ENCODE data around the gene AP4E1.
"Not testable (repeated sequence)": the region's sequence is repeated elsewhere in the genome, so short reads cannot be mapped to it uniquely, and the experiment has no call there.

The AP4E1 gene

DNA sequence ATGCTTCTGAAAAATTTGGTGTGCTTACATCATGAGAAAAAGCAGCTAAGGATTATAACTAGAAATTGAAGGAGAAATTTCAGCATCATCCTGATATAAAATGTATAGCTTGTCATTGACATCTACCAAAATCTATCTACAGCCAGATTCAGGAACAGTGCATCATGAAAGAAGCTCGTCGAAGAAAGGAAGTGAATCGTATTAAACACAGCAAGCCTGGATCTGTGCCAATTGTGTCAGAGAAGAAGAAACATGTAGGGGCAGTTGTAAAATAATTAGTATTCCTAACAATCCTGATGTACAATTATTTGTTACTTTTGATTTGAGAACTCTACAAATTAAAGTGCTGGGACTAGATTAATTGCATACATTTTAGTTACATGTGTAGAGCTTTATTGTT lies 37.2 kb downstream of the AP4E1 start:
- no peak for DNase-seq (ENCODE audit: low read depth in 2 of 2)

DNA sequence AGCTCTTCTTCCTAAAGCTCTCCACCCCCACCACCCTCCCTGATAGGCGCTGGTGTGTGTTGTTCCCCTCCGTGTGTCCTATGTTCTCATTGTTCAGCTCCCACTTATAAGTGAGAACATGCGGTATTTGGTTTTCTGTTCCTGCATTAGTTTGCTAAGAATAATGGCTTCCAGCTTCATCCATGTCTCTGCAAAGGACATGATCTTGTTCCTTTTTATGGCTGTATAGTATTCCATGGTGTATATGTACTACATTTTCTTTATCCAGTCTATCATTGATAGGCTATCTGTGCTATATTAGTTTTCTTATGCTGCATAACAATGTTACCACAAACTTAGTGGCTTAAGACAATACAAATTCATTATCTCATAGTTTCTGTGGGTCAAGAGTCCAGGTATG lies 42.3 kb downstream of the AP4E1 start:
- not testable (repeated sequence) for DNase-seq (ENCODE audit: low read depth in 2 of 2)

DNA sequence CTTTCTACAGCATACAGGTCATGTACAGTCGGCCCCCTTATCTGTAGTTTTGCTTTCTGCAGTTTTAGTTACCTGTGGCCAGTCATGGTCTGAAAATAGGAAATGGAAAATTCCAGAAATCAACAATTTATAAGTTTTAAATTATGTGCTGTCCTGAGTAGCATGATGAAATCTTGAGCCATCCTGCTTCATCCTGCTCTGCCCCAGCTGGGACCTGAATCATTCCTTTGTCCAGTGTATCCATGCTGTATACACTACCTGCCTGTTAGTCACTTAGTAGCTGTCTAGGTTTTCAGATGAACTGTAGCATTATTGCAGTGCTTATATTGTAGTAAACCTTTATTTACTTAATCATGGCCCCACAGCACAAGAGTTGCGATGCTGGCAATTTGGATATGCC lies 44.8 kb downstream of the AP4E1 start:
- no peak for DNase-seq (ENCODE audit: low read depth in 2 of 2)

DNA sequence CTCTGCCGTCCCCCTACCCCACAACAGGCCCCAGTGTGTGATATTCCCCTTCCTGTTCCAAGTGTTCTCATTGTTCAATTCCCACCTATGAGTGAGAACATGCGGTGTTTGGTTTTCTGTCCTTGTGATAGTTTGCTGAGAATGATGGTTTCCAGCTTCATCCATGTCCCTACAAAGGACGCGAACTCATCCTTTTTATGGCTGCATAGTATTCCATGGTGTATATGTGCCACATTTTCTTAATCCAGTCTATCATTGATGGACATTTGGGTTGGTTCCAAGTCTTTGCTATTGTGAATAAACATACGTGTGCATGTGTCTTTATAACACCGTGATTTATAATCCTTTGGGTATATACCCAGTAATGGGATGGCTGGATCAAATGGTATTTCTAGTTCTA lies 46.4 kb downstream of the AP4E1 start:
- DNase-seq (ENCODE audit: low read depth in 2 of 2): not testable (repeated sequence)

DNA sequence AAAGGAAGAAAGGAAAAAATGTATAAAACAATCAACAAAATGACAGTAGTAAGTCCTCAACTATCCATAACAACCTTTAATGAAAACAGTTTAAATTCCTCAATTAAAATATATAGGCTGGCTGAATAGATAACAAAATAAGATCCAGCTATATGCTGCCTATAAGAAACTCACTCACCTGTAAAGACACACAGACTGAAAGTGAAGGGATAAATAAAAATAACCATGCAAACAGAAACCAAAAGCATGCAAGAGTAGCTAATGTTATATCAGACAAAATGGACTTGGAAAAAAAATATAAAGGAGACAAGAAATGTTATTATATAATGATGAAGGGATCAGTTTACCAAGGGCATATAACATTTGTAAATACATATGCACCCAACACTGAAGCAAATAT lies 51.2 kb downstream of the AP4E1 start:
- no peak for DNase-seq (ENCODE audit: low read depth in 2 of 2)

DNA sequence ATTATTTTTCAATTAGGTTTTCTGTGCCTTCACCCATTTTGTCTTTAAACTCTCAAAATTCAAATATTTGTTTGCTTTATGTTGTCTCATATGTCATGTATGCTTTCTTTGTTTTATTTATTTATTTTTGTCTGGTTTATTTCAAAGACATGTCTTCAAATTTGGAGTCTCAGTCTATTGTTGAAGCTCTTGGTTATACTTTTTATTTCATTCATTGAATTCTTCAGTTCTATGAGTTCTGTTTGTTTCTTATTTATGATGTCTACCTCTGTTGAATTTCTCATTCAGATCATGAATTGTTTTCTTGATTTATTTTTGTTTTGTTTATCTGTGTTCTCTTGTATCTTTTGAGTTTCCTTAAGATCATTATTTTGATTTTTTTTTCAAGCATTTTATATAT lies 55.6 kb downstream of the AP4E1 start:
- DNase-seq (ENCODE audit: low read depth in 2 of 2): no peak

DNA sequence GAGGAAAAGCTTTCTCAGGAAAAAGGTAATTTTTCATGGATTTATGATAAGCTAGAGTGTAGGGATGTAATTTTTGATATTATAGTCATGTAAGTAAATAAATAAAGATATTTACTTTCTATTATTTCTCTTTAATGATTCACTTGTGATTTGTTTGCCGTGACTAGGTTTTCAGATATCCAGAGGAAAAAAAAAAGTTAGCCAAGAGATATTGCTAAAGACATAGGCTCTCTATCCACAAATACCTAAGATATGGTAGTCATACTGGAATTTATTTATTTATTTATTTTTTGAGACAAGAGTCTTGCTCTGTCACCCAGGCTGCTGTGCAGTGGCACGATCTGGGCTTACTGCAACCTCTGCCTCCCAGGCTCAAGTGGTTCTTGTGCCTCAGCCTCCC lies 59.9 kb downstream of the AP4E1 start:
- DNase-seq (ENCODE audit: low read depth in 2 of 2): no peak

DNA sequence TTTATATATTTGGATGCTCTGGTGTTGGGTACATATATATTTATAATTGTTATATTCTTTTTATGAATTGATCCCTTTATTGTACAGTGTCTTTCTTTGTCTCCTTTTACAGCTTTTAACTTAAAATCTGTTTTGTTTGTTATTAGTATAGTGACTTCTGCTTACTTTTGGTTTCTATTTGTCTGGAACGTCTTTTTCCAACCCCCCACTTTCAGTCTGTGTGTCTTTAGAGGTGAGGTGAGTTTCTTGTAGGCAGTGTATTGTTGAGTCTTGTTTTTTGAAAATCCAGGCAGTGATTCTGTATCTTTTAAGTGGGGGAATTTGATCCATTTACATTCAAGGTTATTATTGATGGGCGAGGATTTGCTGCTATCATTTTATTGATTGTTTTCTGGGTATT lies 62.0 kb downstream of the AP4E1 start:
- no peak for DNase-seq (ENCODE audit: low read depth in 2 of 2)

DNA sequence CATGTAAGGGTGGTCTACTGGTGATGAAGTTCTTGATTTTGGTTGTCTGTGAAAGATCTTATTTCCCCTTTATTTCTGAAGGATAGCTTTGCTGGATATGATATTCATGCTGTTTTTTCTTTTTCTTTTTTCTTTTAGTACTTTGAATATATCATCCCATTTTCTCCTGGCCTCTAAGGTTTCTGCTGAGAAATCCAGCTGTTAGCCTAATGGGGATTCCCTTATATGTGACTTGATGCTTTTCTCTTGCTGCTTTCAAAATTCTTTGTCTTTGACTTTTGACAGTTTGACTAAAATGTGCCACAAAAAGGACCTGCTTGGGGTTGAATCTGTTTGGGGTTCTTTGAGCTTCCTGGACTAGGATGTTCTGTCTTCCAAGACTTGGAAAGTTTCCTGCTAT lies 62.6 kb downstream of the AP4E1 start:
- no peak for DNase-seq (ENCODE audit: low read depth in 2 of 2)

DNA sequence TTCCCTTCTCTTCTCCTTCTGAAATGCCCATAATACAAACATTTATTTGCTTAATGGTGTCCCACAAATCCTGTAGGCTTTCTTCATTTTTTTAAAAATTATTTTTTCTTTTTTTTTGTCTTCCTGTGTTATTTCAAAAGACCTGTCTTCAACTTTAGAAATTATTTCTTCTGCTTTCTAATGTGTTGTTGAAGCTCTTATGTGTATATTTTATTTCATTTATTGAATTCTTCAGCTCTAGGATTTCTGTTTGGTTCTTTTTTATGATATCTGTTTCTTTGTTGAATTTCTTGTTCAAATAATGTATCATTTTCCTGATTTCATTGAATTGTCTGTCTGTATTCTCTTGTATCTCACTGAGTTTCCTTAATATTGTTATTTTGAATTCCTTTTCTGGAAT lies 63.1 kb downstream of the AP4E1 start:
- no peak for DNase-seq (ENCODE audit: low read depth in 2 of 2)

DNA sequence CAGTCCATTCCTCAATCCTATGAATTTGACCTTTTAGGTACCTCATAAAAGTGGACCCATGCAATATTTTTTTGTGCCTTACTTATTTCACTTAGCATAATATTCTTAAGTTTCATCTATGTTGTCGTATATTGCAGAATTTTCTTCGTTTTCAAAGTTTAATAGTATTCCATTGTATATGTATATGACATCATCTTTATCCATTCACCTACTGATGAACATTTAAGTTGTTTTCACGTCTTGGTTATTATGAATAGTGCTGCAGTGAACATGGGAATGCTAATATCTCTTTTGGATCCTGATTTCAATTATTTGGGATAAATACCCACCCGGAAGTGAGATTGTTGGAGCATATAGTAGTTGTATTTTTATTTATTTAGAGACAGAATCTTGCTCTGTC lies 65.1 kb downstream of the AP4E1 start:
- DNase-seq (ENCODE audit: low read depth in 2 of 2): no peak

DNA sequence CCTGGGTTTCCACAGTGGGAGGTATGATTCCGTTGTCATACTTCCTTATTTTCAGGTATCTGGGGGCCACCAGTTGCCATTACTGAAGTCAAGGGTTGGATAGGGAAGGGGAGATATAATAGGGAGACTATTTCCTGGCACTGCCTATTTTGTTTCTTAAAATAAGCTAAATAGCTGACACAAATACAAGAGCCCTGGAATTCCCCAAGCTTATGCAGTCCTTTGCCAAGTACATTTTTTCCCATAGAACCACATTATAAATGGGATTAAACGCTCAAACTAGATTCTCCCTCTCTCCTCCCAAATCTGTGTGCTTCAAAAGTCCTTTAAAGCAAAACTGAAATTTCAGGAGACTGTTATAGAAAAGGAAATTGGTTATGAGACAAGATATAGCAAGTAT lies 68.7 kb downstream of the AP4E1 start:
- DNase-seq (ENCODE audit: low read depth in 2 of 2): no peak

DNA sequence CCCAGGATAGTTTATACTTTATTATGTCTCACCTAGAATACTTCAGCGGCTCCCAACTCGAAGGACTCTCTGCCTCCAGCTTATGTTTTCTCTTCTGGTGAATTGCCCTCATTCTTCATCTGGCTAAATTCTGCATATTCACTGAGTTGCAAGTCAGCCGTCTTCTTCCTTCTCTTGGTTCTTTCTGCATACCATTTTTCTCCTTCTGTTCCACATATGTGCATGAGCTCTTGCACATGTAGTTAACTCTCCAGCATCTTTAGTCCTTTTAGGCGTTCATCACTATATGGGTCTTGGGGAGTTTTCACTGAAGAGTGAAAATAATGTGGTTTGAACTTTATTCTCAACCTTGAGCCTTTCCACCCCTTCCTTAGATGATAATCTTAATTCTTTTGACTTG lies 70.1 kb downstream of the AP4E1 start:
- no peak for DNase-seq (ENCODE audit: low read depth in 2 of 2)

DNA sequence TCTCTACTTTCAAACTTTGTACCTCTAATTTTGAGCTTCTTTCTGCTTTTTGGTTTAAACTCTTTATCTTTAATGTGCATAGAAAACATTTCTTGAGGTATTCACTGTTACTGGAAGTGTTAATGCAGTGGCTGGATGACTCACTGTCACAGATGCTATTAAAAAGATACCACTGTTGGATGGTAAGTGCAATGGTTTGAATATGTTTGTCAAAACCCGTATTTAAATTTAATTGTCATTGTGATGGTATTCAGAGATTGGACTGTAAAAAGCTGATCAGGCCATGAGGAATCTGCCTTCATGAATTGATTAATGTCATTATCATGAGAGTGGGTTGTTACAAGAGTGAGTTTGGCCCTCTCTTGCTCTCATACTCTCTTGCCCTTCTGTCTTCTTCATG lies 70.6 kb downstream of the AP4E1 start:
- no peak for DNase-seq (ENCODE audit: low read depth in 2 of 2)

DNA sequence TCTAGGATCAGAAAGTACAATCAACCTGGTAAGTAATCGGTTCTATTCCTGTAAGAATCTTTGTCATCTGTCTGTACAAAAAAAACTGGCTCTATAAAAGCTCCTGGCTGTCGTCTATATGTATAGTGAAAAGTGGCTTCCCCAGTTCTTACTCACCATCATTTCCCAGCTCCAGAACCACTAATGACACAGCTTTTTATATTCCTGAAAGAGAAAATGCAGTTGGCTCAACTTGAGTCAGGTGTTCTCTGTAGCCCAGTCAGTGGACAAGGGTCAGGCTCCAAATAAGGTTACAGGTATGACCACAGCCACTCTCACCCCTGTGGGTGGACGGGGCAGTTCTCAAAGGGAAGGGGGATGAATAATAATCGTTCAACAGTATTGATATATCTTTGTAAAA lies 85.1 kb downstream of the AP4E1 start:
- no peak for DNase-seq (ENCODE audit: low read depth in 2 of 2)

DNA sequence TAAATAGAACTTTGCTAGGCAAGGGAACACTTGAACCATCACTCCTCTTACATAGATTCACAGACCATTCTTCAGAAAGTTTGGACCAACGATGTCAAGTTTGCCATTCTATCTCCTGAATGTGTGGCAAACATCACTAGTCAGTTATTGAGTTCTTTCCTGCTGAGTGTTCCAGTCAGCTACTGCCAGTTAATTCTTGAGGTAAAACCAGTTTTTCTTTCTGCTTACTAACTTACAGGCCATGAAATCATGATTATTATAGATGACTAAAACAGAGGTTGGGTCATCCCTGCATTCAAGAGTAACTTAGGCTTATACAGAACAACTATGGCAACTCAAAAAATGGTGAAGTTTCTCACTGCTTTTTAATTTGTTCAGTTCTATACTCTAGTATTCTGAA lies 88.2 kb downstream of the AP4E1 start:
- no peak for DNase-seq (ENCODE audit: low read depth in 2 of 2)

DNA sequence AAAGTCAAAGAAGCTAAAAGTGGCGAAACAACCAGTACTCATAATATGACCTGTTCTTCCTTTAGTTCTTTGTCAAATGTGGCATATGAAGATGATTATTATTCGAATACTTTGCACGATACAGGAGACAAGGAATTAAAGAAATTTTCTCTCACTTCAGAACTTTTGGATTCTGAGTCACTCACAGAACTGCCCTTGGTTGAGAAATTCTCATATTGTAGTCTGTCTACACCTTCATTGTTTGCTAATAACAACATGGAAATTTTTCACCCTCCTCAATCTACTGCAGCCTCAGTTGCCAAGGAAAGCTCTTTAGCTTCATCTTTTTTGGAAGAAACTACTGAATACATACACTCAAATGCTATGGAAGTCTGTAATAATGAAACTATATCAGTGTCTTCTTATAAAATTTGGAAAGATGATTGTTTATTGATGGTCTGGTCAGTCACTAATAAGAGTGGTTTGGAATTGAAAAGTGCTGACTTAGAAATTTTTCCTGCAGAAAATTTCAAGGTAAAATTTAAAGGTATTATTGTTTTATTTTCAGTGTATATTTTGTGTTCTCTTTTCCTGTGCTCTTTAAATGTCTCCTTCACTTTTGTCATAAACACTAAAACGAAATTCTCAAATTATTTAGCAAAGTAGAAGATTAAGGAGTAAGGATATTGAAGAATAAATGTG lies 89.0 kb downstream of the AP4E1 start:
- no peak for DNase-seq (ENCODE audit: low read depth in 2 of 2)

DNA sequence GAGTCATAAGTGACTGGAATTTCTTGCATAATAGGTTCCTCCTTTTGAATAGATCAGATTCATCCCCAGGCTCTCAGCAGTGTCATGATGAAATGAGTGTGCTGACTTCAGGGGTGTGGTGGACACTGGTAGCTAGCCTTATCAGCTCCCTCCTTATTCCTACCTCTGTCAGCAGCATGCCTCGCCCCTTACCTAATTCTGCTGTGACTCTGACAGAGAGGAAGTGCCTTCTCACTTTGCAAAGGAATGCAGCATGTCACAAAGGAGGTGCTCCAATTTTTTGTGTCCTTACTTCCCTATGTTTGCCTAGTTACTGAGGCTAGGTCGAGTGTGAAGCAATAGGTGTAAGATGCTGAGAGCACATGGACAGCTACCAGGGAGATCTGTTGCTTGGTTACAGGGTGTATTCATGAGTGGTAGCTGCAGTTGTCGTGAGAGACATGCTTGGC lies 95.6 kb downstream of the AP4E1 start:
- no peak for DNase-seq (ENCODE audit: low read depth in 2 of 2)

DNA sequence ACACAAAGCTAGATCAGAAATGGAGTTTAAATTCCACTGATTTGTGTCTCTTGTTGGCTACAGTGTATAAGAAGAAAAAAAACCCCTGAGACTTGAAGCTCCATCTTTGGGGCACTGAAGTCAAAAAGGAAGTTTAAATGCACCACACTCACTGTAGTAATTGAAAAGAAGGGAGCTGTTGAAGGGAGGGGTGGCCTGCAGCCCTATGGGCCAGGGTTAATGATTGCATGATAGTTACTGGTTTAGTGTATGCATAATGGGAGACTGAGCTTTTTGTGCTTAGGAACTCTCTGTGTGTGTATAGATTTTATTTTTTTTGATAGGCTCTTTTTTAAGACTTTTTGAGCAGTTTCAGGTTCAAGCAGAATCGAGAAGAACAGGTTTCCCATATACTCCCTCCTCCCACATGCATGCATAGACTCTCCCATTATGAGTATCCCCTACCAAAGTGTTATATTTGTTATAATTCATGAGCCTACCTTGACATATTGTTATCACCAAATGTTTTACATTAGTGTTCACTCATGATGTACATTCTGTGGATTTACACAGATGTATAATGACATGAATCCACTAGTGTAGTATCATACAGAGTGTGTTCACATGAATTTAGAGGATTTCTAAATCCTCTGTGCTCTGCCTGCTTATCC lies 98.0 kb downstream of the AP4E1 start:
- DNase-seq (ENCODE audit: low read depth in 2 of 2): no peak

DNA sequence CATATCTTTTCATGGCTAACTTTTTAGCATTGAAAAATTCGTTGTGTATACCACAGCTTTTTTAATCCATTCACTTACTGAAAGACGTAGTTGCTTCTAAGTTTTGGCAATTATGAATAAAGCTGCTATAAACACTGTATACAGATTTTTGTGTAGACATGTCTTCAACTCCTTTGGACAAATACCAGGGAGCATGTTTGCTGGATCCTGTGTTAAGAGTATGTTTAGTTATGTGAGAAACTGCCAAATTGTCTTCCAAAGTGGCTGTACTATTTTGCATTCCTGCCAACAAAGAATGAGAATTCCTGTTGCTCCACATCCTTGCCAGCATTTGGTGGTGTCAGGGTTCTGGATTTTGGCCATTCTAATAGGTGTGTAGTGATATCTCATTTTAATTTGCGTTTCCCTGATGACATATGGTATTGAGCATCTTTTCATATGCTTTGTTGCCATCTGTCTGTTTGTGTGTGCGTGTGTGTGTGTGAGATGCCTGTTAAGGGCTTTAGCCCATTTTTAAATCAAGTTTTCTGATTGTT lies 98.7 kb downstream of the AP4E1 start:
- no peak for DNase-seq (ENCODE audit: low read depth in 2 of 2)

DNA sequence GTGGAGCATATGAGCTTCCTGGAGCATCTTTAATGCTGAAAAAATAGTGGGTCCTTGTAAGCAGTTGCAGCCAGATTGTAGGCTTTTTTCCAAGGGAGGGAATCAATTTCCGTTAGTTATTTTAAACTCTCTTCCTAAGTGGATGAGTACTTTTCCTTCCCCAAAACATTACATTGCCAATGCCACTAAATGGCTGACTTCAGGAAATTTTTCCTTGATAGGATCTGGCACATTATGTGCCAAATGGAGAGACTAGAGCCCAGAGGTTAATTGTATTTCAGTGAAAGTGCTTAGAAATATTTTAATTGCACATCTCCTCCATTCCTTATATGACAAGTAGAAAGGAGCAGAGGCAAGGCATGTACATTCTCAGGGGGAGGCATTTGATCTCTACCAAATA lies 102.7 kb downstream of the AP4E1 start:
- DNase-seq (ENCODE audit: low read depth in 2 of 2): no peak

DNA sequence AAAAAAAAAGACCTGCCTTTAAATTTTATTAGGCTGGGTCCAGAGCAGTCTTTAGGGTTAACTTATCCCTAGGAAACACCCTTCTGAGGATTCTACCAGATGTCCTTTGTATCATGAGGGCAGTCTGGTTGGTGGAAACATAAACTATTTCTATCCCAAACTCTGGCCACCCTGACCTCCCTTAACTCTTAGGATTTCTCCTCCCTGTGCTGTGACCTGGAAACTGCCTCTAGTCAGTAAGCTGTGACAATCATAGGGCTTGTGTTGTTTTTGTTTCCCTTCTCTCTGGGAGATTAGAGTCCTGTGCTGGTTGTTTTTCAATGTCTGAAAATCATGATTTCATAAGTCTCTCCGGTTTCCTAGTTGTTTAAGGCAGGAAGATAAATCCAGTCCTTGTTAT lies 108.1 kb downstream of the AP4E1 start:
- no peak for DNase-seq (ENCODE audit: low read depth in 2 of 2)

DNA sequence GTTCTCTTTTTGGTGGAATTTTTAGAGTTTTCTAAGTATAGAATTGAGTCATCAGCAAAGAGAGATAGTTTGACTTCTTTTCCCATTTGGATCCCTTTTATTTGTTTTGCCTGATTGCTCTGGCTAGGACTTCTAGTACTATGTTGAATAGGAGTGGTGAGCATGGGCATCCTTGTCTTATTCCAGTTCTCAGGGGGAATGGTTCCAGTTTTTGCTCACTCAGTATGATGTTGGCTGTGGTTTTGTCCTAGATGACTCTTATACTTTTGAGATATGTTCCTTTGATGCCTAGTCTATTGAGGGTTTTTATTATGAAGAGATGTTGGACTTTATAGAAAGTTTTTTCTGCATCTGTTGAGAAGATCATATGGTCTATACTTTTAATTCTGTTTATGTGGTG lies 113.7 kb downstream of the AP4E1 start:
- DNase-seq (ENCODE audit: low read depth in 2 of 2): no peak

DNA sequence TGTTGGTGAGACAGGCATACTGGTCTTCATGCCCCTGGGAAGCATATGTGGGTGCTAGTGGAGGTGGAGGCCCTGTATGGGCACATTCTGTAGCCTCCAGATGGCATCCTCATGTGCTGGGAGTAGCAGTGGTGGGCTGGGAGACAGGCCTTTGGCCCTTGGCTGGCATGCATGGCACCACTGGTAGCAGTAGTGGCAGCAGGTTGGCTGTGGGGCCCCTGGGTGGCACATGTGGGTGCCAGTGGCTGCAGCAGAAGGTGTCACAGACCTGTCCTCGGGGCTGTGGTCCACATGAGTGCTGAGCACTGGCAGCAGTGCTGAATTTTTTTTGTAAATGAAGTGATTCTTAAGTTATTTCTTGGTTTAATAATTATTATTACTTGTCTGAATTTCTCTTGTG lies 115.0 kb downstream of the AP4E1 start:
- DNase-seq (ENCODE audit: low read depth in 2 of 2): no peak

Data from stimulated activated CD8-positive, alpha-beta memory T cell treated with anti-CD3 and anti-CD28 coated beads, Interleukin-7, amount 100 ng/mL, for 4 hours (primary cell).